Measurements from ENCODE around the gene KLK8.

- TF ChIP-seq EZH2 (IDR thresholded peaks at IDR 0.05; ENCODE audit: insufficient read depth, poor library complexity, severe bottlenecking) (no peak), EZH2phosphoT487 (IDR thresholded peaks at IDR 0.05; ENCODE audit: insufficient read depth, low read depth) (no peak)
These were observed 35.1 kb upstream of the KLK8 start for GRCh38 chr19:51036519-51036918.

Data from GM23248 (cell line).